GM12878 (cell line): Measurements from ENCODE around the gene POC1B. TPM values are rescaled to one million over a fixed set of nuclear protein-coding genes. Genes with fewer than 3 reads are reported as not detected.

Experiments
- ATAC-seq: fragments of 200-7000 bp; cut with Tn5 transposase; 3 replicates; pipeline ENCODE4 v1.9.1; 2020; ENCODE audit warnings: mild to moderate bottlenecking, moderate library complexity
- BruUV-seq: library from RNA; stranded (reverse); fragments of 400-500 nt; replicated peaks from 2 replicates; lab custom pipeline; 2021; lab: Mats Ljungman, UMichigan
- CTCF ChIA-PET: fragments of 300-600 bp; sonication (Branson Sonifier 250); formaldehyde crosslinking; extraction: SDS; loops from one replicate; lab custom pipeline; 2021; ENCODE audit warnings: inconsistent platforms; lab: Yijun Ruan, JAX
- POLR2A ChIA-PET: fragments of 350-600 bp; formaldehyde crosslinking; extraction: SDS; loops from one replicate; lab custom pipeline; 2021; ENCODE audit warnings: inconsistent platforms; lab: Charles Lee
- RAD21 ChIA-PET: fragments of 300-600 bp; sonication (Branson Sonifier 250); formaldehyde crosslinking; loops from one replicate; lab custom pipeline; 2023; ENCODE audit warnings: antibody characterized with exemption; ENCODE audit not compliant: unreplicated experiment; lab: Charles Lee
- SMC1A ChIA-PET: fragments of 300-600 bp; sonication (Branson Sonifier 250); formaldehyde crosslinking; loops from one replicate; lab custom pipeline; 2023; ENCODE audit not compliant: unreplicated experiment, uncharacterized antibody; lab: Charles Lee
- DNase-seq: peaks from one replicate; pipeline ENCODE4 v3.0.0-alpha.2; 2011; ENCODE audit warnings: low read depth, low spot score
- FAIRE-seq: peaks from 3 replicates; lab custom pipeline; 2011; peaks lifted over from hg19 to GRCh38; lab: Jason Lieb, UNC
- H2AFZ ChIP-seq: 2 replicates; pipeline ENCODE4 v1.6.0; 2011; ENCODE audit warnings: low read depth, low read length, control low read depth; ENCODE audit not compliant: control insufficient read depth
- H3K27ac ChIP-seq: 2 replicates; pipeline ENCODE4 v1.5.1; 2011; ENCODE audit warnings: control low read depth; ENCODE audit not compliant: control insufficient read depth, insufficient read depth
- H3K27me3 ChIP-seq, 2 experiments: replicated peaks in 1 of 2; 2 replicates each; pipeline versions ENCODE4 v1.6.0 to v1.6.1; 2011; ENCODE audit warnings: low read length in 1 of 2; ENCODE audit not compliant: control insufficient read depth in 2 of 2, insufficient read depth in 2 of 2
- H3K36me3 ChIP-seq, 2 experiments: 2 replicates each; pipeline ENCODE4 v1.5.1; 2011; ENCODE audit warnings: low read length in 1 of 2; ENCODE audit not compliant: control insufficient read depth in 2 of 2, insufficient read depth in 2 of 2
- H3K4me1 ChIP-seq: 2 replicates; pipeline ENCODE4 v1.6.1; 2011; ENCODE audit warnings: mild to moderate bottlenecking, low read length, moderate library complexity, mixed read lengths; ENCODE audit not compliant: control insufficient read depth, insufficient read depth
- H3K4me2 ChIP-seq: 2 replicates; pipeline ENCODE4 v1.6.0; 2011; ENCODE audit warnings: control low read depth; ENCODE audit not compliant: control insufficient read depth, insufficient read depth
- H3K4me3 ChIP-seq: fragments of 200-600 bp; sonication (generic); 2 replicates; pipeline ENCODE4 v1.5.1; 2016
- H3K79me2 ChIP-seq: 2 replicates; pipeline ENCODE4 v1.6.0; 2011; ENCODE audit warnings: low read length; ENCODE audit not compliant: control insufficient read depth, insufficient read depth
- H3K9ac ChIP-seq: 2 replicates; pipeline ENCODE4 v1.8.0; 2011; ENCODE audit warnings: low read length, control low read depth, mixed read lengths; ENCODE audit not compliant: control insufficient read depth, insufficient read depth
- H3K9me3 ChIP-seq: replicated peaks from 3 replicates; pipeline ENCODE4 v1.5.1; 2011; ENCODE audit warnings: mild to moderate bottlenecking, low read length; ENCODE audit not compliant: control insufficient read depth, insufficient read depth
- H4K20me1 ChIP-seq: 2 replicates; pipeline ENCODE4 v1.6.0; 2011; ENCODE audit not compliant: control insufficient read depth, insufficient read depth
- CBX3 ChIP-seq: fragments of 200-600 bp; sonication (generic); IDR thresholded peaks from 2 replicates; pipeline ENCODE4 v1.6.1; 2016; ENCODE audit warnings: low read depth, borderline replicate concordance
- FOS ChIP-seq: IDR thresholded peaks from 3 replicates; pipeline ENCODE4 v1.6.1; 2011; ENCODE audit warnings: borderline replicate concordance; ENCODE audit not compliant: insufficient read length; ENCODE audit errors: extremely low read depth
- IKZF1 ChIP-seq: fragments of 450-650 bp; conservative IDR thresholded peaks from 2 replicates; pipeline ENCODE4 v1.6.1; 2017; ENCODE audit warnings: antibody characterized with exemption, mild to moderate bottlenecking
- IKZF2 ChIP-seq, 2 experiments: fragments of 450-650 bp; IDR thresholded peaks; 2 replicates each; pipeline ENCODE4 v1.6.1; 2017; ENCODE audit warnings: mild to moderate bottlenecking in 2 of 2, moderate library complexity in 2 of 2
- KLF5 ChIP-seq: fragments of 450-650 bp; IDR thresholded peaks from 2 replicates; pipeline ENCODE4 v1.6.1; 2014; ENCODE audit warnings: mild to moderate bottlenecking; ENCODE audit not compliant: partially characterized antibody
- NR2F1 ChIP-seq: fragments of 450-650 bp; conservative IDR thresholded peaks from 2 replicates; pipeline ENCODE4 v1.6.1; 2017; ENCODE audit warnings: mild to moderate bottlenecking
- NRF1 ChIP-seq: conservative IDR thresholded peaks from 2 replicates; pipeline ENCODE4 v1.6.1; 2011; ENCODE audit warnings: mild to moderate bottlenecking, low read depth, low read length, improper control_type of control experiment
- POLR2AphosphoS5 ChIP-seq: IDR thresholded peaks from 2 replicates; pipeline ENCODE4 v1.6.1; 2011; ENCODE audit warnings: mild to moderate bottlenecking, low read length, inconsistent platforms
- RB1 ChIP-seq: fragments of 450-650 bp; formaldehyde crosslinking; IDR thresholded peaks from 2 replicates; pipeline ENCODE4 v1.6.1; 2017; ENCODE audit warnings: mild to moderate bottlenecking, borderline replicate concordance
- RCOR1 ChIP-seq: conservative IDR thresholded peaks from 2 replicates; pipeline ENCODE4 v1.6.1; 2012; ENCODE audit warnings: low read depth, low read length, improper control_type of control experiment
- SMARCA5 ChIP-seq: fragments of 450-650 bp; IDR thresholded peaks from 2 replicates; pipeline ENCODE4 v1.6.1; 2017; ENCODE audit warnings: mild to moderate bottlenecking
- SRF ChIP-seq, 2 experiments: IDR thresholded peaks; 2 replicates each; pipeline ENCODE4 v1.6.1; 2011; ENCODE audit warnings: low read depth in 2 of 2, low read length in 2 of 2, mild to moderate bottlenecking in 1 of 2, moderate library complexity in 1 of 2
- TARDBP ChIP-seq: IDR thresholded peaks from 2 replicates; pipeline ENCODE4 v1.6.1; 2016; ENCODE audit warnings: borderline replicate concordance
- TCF3 ChIP-seq: IDR thresholded peaks from 2 replicates; pipeline ENCODE4 v1.6.1; 2012; ENCODE audit warnings: low read depth, mild to moderate bottlenecking, low read length, borderline replicate concordance; ENCODE audit not compliant: insufficient read depth
- WGBS: methylation state at CpG from one replicate; pipeline ENCODE4 v1.1.6; 2016; ENCODE audit warnings: low lambda C conversion rate; ENCODE audit not compliant: insufficient replicate concordance, insufficient coverage; ENCODE audit errors: missing lambda C conversion rate; 5-methylcytosine and 5-hydroxymethylcytosine counted together
- in situ Hi-C: fragments of 300-500 bp; cut with MboI; formaldehyde crosslinking; loops from 9 replicates; pipeline ENCODE4 v1.14.3; 2018; ENCODE audit warnings: mixed read lengths
- intact Hi-C: fragments of 100-400 bp; cut with micrococcal nuclease; formaldehyde crosslinking; loops from one replicate; pipeline ENCODE4 v1.14.2; 2022; ENCODE audit not compliant: unreplicated experiment
- polyA plus RNA-seq, 11 experiments: library from polyadenylated mRNA; depleted of rRNA in 4 of 11; unstranded in 6 of 11; stranded (reverse) in 5 of 11; fragments of >200 nt; fragmentation: Nextera tagmentation in 4 of 11; fragmentation: Illumina TruSeq in 1 of 11; extraction: Ambion mirVana in 4 of 11; extraction: Trizol in 1 of 11; gene quantifications; 1 replicate in 1 of 11; 2 replicates in 10 of 11; pipeline versions ENCODE4 v1.2.1 to v1.2.3, GENCODE V29; 2011 to 2016; ENCODE audit warnings: inconsistent platforms in 2 of 11, missing spikeins in 2 of 11, low read depth in 1 of 11
- total RNA-seq, 4 experiments: library from RNA; depleted of rRNA in 3 of 4; stranded (reverse); fragments of >200 nt in 3 of 4; fragmentation: Illumina TruSeq in 1 of 4; extraction: Trizol in 1 of 4; gene quantifications; 2 replicates each; pipeline versions ENCODE4 v1.2.1 to v1.2.3, GENCODE V29; 2013 to 2021
- TF ChIP-seq, protein P1 (sequence below): fragments of 450-650 bp; IDR thresholded peaks from 2 replicates; pipeline ENCODE4 v1.6.1; 2017; ENCODE audit warnings: mild to moderate bottlenecking
- TF ChIP-seq, protein P2 (sequence below): fragments of 450-650 bp; IDR thresholded peaks from 2 replicates; pipeline ENCODE4 v1.6.1; 2017; ENCODE audit warnings: antibody characterized with exemption, mild to moderate bottlenecking, moderate library complexity
- TF ChIP-seq, protein P3 (sequence below): fragments of 450-650 bp; IDR thresholded peaks from 2 replicates; pipeline ENCODE4 v1.6.1; 2017; ENCODE audit warnings: borderline replicate concordance

Gene POC1B
- total and polyA plus RNA-seq, 10 of the 15 experiments (the other 5 are each of a cell fraction or from before 2014, with no cell fraction given) = 4.4 to 17.8 (median 11.3) TPM

DNA sequence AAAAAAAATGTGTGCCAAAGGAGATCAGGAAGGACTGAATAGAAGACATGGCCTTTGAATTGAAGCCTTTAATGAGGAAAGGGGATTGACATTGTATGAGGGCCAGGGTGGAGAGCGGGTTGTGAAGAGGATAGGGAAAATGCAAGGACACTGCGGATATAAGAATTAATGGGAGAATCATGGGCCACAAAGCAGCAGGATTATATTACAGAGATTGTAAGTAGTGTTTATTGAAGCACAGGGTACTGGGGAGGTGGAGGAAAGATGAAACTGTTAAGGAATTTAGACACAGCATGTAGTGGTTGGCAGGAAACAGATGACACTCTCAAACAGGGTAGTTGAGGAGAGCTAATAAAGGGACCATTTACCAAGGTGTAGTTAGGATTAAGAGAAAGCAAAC is 16.4 kb upstream of the POC1B start (continued):
- TF ChIP-seq POLR2AphosphoS5 = no peak
- no peak for TF ChIP-seq NRF1
- no peak for TF ChIP-seq KLF5
- TF ChIP-seq RCOR1 = no peak
- TF ChIP-seq SMARCA5 = no peak
- TF ChIP-seq TARDBP = no peak

DNA sequence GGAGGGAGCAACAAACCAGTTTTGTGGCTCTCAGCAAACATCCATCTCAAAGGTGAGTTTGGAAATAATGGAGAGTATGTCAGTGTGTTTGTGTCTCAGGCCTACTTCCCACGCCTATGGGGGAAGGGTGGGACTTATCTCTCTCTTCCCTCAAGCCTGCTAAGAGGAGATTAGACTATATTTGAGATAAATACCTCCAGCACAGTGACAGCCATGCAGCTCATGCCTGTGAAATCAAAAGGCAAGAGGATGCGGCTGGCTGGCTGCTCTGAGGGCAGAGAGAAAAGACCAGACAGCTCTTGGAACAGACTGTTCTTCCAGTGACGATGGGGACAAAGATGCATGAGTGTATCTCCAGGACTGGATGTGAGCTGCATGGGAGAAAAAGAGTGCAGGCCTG is 14.7 kb upstream of the POC1B start:
- CTCF ChIA-PET = interaction anchor here (0.7 to 2.0 kb wide), 7 partner anchors 11 to 623 kb away, joined by 3 to 6 read pairs (median 3); no protein-coding TSS in a partner anchor
- Histone ChIP-seq H3K4me1 (peaks cover 4% of the 10 kb centered on the region; the same call in 1 of the 2 replicates), H3K27ac (no peak overlapping the region), H3K36me3 (no peaks in the 10 kb centered on the region), H3K27me3 (no peaks in the 10 kb centered on the region), H2AFZ (no peak overlapping the region), H3K4me3 (no peak overlapping the region), H3K9me3 (no peaks in the 10 kb centered on the region), H3K9ac (no peak overlapping the region), H4K20me1 (no peaks in the 10 kb centered on the region), H3K79me2 (no peaks in the 10 kb centered on the region), H3K4me2 (no peak overlapping the region)
- BruUV-seq = no TSS peak
- POLR2A ChIA-PET = no interaction called here
- in situ Hi-C loops (loop anchor here (5.0 to 10.0 kb wide), 2 partner anchors 562 to 714 kb away; no protein-coding TSS in a partner anchor), intact Hi-C loops (loop anchor here (5.0 to 10.0 kb wide), 5 partner anchors 167 to 1414 kb away; partner anchors contain the start of genes ATP2B1 and CCER1)
- SMC1A ChIA-PET = interaction anchor here (1.1 to 8.1 kb wide), 4 partner anchors 10 to 565 kb away, joined by 3 to 93 read pairs (median 4); no protein-coding TSS in a partner anchor
- DNase-seq (no peak), ATAC-seq (no peak), FAIRE-seq (no peak)
- RAD21 ChIA-PET = interaction anchor here (0.6 to 1.3 kb wide), 2 partner anchors 396 to 473 kb away, joined by 3 to 5 read pairs; no protein-coding TSS in a partner anchor
- 78% methylated on average over 3 of the region's 3 CpGs for WGBS
- no peak for TF ChIP-seq FOS
- TF ChIP-seq, protein P1, sequence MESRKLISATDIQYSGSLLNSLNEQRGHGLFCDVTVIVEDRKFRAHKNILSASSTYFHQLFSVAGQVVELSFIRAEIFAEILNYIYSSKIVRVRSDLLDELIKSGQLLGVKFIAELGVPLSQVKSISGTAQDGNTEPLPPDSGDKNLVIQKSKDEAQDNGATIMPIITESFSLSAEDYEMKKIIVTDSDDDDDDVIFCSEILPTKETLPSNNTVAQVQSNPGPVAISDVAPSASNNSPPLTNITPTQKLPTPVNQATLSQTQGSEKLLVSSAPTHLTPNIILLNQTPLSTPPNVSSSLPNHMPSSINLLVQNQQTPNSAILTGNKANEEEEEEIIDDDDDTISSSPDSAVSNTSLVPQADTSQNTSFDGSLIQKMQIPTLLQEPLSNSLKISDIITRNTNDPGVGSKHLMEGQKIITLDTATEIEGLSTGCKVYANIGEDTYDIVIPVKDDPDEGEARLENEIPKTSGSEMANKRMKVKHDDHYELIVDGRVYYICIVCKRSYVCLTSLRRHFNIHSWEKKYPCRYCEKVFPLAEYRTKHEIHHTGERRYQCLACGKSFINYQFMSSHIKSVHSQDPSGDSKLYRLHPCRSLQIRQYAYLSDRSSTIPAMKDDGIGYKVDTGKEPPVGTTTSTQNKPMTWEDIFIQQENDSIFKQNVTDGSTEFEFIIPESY = no peak
- TF ChIP-seq, protein P2, sequence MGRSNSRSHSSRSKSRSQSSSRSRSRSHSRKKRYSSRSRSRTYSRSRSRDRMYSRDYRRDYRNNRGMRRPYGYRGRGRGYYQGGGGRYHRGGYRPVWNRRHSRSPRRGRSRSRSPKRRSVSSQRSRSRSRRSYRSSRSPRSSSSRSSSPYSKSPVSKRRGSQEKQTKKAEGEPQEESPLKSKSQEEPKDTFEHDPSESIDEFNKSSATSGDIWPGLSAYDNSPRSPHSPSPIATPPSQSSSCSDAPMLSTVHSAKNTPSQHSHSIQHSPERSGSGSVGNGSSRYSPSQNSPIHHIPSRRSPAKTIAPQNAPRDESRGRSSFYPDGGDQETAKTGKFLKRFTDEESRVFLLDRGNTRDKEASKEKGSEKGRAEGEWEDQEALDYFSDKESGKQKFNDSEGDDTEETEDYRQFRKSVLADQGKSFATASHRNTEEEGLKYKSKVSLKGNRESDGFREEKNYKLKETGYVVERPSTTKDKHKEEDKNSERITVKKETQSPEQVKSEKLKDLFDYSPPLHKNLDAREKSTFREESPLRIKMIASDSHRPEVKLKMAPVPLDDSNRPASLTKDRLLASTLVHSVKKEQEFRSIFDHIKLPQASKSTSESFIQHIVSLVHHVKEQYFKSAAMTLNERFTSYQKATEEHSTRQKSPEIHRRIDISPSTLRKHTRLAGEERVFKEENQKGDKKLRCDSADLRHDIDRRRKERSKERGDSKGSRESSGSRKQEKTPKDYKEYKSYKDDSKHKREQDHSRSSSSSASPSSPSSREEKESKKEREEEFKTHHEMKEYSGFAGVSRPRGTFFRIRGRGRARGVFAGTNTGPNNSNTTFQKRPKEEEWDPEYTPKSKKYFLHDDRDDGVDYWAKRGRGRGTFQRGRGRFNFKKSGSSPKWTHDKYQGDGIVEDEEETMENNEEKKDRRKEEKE = no peak
- no peak for TF ChIP-seq TCF3
- TF ChIP-seq IKZF1 = no peak
- no peak for TF ChIP-seq IKZF2 (IDR thresholded peaks at IDR 0.05)
- TF ChIP-seq, protein P3, sequence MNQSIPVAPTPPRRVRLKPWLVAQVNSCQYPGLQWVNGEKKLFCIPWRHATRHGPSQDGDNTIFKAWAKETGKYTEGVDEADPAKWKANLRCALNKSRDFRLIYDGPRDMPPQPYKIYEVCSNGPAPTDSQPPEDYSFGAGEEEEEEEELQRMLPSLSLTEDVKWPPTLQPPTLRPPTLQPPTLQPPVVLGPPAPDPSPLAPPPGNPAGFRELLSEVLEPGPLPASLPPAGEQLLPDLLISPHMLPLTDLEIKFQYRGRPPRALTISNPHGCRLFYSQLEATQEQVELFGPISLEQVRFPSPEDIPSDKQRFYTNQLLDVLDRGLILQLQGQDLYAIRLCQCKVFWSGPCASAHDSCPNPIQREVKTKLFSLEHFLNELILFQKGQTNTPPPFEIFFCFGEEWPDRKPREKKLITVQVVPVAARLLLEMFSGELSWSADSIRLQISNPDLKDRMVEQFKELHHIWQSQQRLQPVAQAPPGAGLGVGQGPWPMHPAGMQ = no peak
- no peak for TF ChIP-seq TARDBP
- no peak for TF ChIP-seq NR2F1
- TF ChIP-seq RB1 = no peak
- TF ChIP-seq CBX3 = no peak
- TF ChIP-seq SRF (IDR thresholded peaks at IDR 0.05; ENCODE audit: low read depth in 2 of 2, low read length in 2 of 2) = no peak
